ENCODE results near the gene HOXC10.

The HOXC10 gene

DNA sequence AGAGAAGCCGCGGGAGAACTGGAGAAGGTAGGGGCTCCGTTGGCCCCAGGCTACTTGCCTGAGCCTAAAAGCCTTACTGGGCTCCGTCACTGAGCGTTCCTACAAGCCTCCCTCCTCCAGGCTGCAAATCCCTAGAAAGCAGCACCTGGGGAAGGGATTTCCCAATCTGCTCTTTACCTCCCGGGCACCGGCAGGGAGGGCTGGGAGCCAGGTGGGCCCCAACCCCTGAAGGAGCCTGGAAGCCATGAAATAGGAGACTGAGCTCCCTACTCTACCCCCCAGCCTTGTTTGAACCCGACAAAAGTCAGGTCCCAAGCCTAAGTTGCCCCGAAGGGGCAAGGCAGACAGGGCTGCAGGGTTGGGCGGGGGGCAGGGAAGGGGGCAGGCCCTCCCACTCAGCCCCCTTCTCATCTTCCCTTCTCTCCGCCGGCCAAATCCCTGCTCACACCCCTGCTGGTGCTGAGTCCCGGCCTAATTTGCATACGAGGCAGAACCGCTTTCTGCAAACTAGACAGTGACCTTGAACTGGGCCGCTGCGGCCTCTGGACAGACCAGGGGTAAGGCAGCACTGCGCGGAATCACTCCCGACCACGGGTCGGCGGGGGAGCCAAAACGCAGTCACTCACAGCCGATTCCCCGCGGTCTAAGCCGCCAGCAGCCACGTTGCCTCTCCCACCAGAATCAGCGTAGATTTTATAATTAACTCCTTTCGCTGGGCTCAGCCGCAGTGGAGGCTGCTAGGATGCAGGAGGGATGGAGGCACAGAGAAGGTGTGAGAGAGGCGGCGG, 34.0 kb upstream of the HOXC10 start:
- no peak for DNase-seq (ENCODE audit: low read depth)

DNA sequence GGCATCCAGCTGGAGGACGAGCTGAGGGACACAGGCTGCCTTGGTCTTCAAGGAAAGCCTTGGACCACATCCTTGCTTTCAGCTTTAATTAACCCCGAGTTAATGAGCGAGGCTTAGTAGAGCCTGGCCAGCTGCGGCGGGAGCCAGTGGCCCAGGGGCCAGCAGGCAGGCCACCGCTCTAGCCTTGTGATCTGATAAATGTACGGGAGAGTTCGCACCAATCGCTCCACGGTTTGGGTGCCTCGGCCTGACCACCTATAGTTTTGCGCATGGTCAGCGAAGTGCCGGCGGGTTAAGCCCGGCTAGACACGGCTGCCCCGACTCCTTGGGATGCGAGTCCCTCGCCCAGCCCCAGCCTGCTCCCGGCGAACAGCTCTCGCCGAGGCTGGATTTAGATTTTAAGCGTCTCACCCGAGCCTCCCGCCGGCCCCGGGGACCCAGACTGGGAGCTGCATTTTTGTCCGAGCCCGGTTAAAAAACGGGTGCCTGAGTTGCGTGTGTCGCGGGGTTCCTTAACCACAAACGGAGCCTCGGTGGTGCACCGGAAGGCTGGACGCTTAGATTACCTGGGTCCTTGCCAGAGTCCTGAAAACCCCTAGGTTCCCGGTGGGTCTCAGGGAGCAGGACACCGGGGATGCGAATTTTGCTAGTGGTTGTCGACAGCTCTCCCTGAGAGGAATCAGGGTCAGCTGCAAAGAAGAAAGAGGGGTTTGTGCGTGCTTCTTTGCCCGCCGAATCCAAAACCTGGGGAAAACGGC, 33.2 kb upstream of the HOXC10 start:
- DNase-seq (ENCODE audit: low read depth) = no peak

DNA sequence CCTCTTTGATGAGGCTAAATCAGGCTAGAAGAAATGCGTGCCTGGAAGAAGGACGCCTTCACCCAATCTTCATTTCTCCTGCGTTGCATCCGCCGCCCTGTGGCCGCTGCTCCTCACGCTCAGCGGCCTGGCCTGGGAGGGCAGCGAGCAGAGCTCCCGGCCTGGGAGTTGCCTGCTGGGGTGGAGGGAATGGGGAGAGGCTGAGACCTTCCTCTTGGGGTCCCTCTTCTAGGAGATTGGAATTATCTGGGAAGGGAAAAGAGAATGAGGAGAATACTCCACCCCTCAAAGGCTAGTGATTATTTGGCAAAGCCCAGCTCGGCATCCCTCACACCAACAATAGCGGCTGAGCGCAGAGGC, 32.6 kb upstream of the HOXC10 start:
- DNase-seq (ENCODE audit: low read depth) = no peak

DNA sequence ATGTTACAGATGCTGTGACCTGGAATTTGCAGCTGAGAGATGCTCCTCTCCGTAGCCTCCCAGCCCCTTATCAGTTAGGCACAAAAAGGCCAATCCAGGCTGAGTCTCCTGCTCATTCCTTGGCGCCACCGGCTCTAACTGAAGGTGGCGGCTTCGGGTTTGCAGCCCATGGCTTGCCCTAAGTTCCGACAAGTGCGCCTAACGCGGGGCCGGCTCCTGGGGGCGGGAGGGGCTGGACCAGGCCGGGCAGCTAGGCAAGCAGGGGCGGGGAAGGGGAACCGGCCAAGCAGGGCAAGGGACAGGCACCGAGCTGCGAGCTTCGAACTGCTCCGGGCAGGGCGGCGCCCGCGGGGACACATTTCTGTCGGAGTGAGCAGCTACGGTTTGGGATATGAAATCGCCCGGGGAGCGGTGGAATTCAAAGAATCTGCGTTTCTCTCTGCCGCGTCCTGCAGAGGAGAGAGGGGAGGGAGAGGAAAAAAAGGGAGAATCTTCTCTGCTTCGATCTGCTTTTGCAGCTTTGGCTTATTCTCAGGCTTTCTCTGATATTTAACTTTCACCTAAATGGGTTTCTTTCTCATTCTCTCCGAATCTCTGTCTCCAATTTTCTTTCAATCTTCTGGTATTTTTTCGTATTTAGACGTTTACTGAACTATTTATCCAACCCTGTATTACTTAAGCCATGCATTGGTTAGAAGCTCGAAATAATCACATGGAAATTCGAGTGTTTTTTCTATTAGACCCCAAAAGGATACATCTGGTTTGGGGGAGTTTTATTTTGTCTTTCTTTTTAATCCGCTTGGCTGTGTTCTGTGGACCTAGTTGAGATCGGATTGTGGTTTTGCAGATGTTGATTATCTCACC, 31.8 kb upstream of the HOXC10 start:
- no peak for DNase-seq (ENCODE audit: low read depth)

DNA sequence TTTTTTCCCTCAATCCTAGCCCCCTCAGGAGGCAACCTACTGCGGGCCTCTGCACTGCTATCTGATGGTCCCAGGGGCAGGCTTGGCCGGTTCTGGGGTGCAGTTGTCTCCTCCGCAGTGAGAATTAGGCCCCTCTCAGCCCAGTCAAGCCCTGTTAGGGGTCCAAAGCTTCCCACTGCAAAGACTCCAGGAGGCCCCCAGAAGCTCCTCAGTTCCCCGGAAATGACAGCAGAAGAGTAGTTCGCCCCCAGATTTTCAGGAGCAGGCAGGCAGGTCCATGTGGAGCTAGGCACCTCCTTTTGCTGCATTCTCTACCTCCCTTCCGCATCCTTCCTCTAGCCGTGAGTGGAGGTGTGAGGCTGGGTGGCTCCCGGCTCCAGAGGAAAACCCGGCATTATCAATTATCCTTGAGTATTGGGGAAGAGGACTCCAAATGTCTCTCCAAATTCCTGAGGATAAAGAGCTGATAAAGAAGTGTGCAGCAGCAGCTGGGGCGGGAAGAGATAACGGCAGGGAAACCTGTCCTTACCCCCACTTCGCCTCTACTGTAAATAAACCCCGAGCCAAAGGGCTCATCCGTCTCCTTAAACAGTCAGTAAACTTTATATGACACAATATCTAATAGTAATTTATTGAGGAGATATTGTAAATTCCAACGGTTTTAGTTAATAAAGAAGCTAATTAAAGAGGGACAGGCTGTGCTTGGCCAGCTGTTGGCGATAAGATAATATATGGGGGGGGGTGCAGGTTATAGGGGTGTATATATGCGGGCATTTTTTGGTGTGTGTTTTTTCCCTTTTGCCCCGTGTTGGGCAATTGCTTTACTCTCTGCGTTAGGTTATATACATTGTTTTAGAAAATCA, 30.9 kb upstream of the HOXC10 start:
- DNase-seq (ENCODE audit: low read depth) = no peak

DNA sequence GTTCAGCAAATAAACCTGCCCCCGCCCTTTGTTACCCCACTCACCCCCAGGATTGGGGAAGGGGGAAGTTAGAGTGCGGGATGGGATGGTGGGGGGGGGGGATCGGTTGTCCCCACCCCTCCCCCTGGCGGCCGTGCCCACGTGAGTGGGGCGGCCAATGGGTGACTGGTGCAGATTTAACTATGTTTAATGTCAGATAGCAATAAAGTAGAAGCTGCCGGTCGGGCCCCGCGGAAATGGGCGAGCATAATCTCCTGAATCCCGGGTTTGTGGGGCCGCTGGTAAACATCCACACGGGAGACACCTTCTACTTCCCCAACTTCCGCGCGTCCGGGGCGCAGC, 30.3 kb upstream of the HOXC10 start, which contains the start of gene HOXC12:
Gene HOXC12, plus strand, starts transcription at position 210 of the 342 bp plus-strand sequence. Its CDS starts 27 bp downstream, at position 237.
- DNase-seq (ENCODE audit: low read depth) = no peak

DNA sequence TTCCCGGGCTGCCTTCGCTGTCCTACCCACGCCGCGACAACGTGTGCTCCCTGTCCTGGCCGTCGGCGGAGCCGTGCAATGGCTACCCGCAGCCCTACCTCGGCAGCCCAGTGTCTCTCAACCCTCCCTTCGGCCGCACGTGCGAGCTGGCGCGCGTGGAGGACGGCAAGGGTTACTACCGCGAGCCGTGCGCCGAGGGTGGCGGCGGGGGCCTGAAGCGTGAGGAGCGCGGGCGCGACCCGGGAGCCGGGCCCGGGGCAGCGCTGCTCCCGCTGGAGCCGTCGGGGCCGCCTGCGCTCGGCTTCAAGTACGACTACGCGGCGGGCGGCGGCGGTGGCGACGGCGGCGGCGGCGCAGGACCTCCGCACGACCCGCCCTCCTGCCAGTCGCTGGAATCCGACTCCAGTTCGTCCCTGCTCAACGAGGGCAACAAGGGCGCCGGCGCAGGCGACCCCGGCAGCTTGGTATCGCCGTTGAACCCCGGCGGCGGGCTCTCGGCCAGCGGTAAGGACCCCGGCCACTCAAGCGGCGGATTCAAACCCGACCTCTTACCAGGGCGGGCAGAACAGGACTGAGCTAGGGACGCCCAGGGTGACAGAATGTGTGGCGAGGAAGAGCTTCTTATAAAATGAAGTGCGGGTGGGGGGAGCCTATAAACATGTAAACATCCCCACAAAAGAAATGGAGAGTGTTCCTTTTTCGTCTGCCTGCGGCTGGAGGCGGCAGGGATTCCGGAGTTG, 29.7 kb upstream of the HOXC10 start:
- no peak for DNase-seq (ENCODE audit: low read depth)

DNA sequence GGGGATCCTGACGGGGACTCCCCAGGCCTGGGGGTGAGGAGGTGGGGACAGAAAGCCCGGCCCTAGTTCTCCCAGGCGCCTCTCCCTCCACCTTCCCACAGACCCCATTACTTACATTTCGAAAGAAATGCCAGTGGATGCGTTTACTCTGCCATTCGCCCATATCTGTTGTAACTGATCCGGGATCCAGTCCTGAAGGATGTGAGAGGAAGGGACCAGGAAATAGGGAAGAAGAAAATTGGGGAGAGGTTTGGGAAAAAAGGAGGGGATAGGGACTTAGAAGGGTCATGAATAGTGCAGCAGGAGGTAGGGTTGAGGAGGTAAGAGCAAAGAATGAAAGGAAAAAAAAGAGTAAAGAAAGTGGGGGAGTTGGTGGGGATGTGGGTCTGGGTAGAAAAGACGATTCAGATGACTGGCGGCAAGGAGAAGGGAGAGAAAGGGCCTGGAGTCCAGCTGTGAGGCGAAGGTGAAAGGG, 29.1 kb upstream of the HOXC10 start:
- DNase-seq (ENCODE audit: low read depth) = no peak

DNA sequence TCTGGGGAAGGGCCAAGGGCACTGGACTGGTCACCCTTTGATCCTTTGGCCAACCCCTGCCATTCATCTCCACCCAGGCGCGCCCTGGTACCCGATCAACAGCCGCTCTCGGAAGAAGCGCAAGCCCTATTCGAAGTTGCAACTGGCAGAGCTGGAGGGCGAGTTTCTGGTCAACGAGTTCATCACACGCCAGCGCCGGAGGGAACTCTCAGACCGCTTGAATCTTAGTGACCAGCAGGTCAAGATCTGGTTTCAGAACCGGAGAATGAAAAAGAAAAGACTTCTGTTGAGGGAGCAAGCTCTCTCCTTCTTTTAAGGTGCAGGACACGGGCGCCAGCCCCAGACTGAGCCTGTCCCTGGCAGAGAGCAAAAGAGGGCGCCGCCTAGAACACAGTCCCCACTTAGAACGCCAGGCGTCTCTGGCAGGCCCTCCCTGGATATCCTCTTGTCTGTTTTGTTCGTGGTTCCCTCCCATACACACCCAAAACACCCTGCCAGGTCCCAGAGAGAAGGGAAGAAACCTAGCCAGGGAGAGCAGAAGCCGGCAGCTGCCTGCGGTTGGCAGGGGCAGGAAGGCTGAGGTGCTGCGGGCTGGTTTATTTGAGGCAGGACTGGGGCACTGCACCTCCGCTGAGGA, 28.6 kb upstream of the HOXC10 start:
- DNase-seq (ENCODE audit: low read depth) = no peak

DNA sequence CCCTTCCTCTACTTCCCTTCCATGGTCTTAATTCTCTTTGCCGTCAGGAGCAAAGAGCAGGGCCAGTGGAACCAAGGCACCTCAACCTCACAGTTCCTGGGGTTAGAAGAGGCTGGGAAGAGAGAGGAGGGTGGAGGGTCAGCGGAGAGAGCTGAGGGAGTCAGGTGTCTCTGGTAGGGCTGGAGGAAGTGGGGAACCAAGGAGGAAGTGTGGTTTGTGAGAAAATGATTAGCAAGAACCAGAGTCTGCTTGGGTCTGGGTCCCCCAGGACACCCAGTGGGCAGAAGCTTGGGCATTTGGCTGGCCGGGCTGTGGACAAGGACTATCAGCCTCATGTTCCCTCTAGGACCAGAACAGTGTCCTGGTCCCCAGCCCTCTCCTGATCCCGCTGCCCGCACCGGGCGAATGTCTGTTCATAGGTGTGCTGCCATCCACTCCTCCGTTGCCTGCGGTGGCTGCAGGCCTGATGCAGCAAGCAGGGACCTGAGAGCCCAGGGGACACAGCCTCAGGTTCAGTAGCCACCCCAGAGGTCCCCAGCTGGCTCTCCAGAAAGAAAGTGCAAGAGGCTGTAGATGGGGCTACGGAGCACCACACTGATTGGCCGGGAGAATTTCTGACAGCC, 27.9 kb upstream of the HOXC10 start:
- DNase-seq (ENCODE audit: low read depth) = no peak

DNA sequence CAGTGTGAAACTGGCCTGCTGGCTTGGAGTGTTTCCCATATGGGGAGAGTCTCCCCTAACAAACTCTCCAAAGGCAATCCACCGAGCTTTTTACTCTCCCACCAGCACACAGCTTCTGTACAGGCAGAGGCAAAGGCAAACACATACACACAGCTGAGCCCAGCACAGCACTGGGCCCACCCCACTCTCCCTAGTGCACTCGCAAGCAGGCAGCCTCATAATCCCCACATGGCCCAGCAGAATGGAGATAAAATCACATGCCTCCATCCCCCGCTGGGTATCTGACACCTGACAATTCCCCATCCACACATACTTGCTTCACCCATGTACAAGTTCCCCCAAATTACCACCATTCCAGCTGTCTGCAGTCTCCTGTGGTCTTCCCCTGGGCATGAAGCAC, 26.8 kb upstream of the HOXC10 start:
- no peak for DNase-seq (ENCODE audit: low read depth)

DNA sequence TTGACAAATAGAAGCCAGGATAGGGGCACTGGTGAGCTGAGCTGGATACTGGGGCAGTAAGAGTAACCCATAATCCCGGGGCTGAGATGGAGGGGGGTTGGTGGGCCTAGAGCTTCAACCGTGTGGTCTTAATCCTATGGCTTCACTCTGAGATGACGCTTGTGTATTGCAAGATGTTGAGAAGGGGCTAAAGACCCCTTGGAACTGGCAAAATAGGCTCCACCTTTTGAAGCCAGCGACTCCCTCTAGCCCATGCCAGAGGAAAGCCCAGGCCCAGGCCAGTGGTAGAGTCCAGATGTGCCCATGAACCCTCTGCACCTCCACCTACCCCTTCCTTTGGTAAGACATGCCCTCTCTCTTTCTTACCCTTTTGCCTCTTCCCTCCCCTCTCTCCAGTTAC, 25.6 kb upstream of the HOXC10 start:
- DNase-seq (ENCODE audit: low read depth) = no peak

DNA sequence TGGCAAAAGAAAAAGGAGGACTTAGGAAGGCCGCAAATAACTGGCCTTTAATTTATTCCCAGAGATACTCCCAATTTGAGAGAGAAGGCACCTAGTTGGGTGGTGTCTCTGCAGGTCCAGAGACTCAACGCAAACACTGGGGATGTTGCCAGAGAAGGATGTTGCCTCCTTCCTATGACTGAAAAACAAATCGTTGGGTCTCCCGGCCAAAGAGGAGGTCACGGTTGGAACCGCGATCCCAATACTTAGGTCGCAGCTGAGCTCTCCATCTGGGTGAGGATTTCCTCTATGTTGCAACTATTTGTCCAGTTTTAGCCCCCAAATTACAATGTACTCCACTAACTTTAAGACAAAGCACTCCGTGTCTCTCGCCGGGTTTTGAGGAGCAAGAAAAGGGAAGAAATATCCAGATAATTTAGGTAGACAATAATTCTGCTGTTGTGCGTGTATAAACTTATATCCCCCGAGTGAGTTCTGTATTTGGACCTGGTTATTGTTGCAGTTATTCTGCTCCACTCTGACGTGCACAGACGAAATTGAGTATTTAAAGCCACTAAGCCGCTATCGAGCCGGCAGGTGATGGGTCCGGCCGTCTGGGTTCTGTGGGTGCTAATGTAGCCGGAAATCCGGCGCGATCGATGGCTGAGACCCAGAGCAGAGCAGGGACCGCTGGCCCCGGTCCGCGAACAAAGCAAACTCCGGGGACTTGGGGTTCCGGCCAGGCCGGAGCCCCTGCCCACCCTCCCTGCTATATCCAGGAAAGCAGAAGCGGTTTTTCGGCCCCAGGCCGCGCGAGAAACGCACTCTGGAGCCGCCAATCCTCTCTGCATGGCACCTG, 24.5 kb upstream of the HOXC10 start:
- DNase-seq (ENCODE audit: low read depth) = no peak

DNA sequence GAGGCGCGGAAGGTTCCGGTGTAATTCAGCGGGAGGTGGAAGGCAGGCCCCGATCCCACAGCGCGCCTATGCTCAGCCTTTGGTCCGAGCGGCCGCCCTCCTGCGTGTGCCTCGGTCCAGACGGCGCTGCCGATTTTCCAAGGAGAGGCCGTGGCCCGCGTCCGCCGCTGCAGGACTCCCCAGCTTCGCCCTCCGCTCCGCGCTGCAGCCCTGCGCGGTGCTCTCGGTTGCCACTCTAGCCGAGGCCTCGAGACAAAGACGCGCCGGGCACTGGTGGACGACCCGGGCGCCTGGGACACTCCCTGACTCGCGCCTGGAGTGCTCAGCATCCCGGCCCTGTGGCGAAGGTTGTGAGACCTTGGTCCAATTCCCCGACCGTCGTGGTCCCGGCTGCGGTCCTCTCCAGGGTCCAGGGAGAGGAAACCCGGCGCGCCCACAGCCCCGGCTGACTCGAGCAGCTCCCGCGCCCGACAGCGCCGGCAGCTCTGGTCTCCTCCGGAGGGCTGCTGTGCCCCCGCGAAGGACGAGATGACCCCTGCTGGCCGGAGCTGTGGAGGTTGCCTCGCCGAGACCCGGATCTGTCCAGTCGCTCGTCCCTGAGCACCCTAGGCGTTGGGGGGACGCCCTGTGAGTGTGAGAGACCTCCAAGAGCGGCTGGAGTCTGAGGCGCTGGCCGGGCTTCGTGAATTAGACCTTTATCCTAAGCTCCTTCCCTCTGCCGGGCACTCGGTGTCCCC, 23.8 kb upstream of the HOXC10 start:
- no peak for DNase-seq (ENCODE audit: low read depth)

DNA sequence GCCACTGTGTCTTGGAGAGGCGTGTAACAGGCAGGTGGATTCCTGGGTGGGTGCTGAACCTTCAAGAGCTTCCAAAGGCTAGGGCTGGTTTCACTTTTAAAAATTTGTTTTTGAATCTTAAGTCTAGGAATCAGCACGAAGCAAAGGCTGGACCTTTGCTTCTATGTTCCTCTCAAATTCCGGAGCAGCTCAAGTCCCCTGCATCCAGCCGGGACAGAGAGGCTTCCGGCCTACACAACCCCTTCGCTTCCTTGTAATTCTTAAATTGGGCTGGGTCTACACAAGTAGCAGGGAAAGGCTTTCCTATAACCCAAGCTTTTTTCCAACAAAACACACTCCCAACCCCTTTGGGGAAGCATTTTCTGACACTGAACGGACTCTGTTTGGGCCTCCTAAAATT, 21.9 kb upstream of the HOXC10 start:
- DNase-seq (ENCODE audit: low read depth) = no peak

DNA sequence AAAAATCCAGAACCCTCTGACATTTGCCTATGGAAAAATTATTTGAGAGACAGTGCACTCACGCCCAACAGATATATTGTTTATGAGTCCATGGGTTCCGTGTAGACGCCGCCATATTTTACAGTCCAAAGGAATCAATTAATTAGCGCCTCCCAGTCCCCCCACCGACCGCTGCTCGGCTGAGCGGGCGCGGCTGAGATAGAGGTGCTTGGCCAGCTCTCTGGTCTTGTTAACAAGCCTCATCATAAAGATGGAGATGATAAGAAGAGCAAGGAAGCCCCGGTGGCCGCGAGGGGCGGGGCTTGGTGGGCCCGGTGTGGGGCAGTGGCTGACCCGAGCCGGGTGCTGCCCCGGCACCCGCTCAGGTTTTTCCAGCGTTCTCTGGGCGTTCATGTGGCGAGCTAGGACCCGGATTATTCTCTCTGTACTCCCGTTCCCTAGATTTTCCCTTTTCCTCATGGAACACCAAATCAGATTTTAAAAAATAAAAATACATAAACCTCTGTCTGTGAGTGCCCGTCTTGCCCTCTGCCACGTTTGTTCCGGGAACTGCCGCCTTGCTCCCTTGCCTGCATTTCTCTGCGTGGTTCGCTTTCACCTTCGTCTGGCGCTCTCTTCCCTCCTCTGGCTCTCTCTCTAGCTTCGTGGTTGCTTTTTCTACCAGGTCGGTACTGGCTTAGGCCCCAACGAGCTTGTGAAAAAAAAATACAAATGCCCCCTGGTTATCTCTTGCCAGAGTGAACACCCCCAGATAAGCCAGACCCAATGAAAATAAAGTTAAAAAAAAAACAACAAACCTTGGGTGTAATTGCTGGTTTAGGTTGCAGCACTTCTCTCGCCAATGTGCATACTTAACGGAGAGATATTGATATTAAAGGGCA, 21.3 kb upstream of the HOXC10 start:
- no peak for DNase-seq (ENCODE audit: low read depth)

DNA sequence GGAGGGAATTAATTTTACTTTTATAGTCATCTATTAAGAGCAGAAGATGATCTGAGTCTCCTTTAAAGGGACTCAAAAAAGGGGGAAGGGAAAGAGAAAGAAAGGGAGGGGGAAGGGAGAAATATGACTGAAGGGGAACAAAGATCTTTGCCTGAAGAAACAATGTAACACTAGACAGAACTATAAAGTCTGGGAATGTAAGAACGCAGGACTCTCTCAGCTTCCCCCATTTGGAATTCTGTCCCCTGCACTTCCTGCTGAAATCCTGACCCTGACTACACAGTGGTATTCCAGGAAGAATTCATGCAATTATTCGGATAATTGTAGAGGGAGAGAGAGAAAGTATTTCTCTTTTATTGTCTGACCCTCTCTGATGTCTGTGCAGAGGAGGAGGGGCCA, 20.6 kb upstream of the HOXC10 start:
- no peak for DNase-seq (ENCODE audit: low read depth)
